GM21786 (cell line): ENCODE measurements around the gene TCF19.

ENCODE experiments used
- ATAC-seq: cut with Tn5 transposase; IDR thresholded peaks from one replicate; pipeline ENCODE4 v1.9.1; 2021; ENCODE audit not compliant: unreplicated experiment

The TCF19 gene

GRCh38 chr6:31202259-31203166 lies 44.1 kb downstream of the TCF19 start:
- no peak for ATAC-seq

GRCh38 chr6:31203345-31203979 lies 45.1 kb downstream of the TCF19 start:
- ATAC-seq: peak; percentile 59

- ATAC-seq: no peak
Observed at GRCh38 chr6:31204751-31205145, 46.4 kb downstream of the TCF19 start.

GRCh38 chr6:31205638-31206037 lies 47.2 kb downstream of the TCF19 start:
- ATAC-seq: no peak

- no peak for ATAC-seq
Observed at GRCh38 chr6:31208506-31208905, 50.1 kb downstream of the TCF19 start.

GRCh38 chr6:31209137-31209536 lies 50.7 kb downstream of the TCF19 start:
- ATAC-seq: no peak

GRCh38 chr6:31210123-31210522 lies 51.7 kb downstream of the TCF19 start:
- no peak for ATAC-seq

- no peak for ATAC-seq
Observed at GRCh38 chr6:31210741-31211532, 52.5 kb downstream of the TCF19 start.
